DOHH2 (cell line): ENCODE measurements around the gene ITPR1.

ENCODE experiments used
- H3F3A ChIP-seq: fragments of 200-600 bp; sonication (generic), shearing (Covaris generic); 2 replicates; pipeline ENCODE4 v1.6.0; 2016; ENCODE audit warnings: antibody characterized with exemption, mild to moderate bottlenecking; ENCODE audit not compliant: control insufficient read depth, insufficient read depth
- H3K27ac ChIP-seq: fragments of 200-600 bp; sonication (generic); 2 replicates; pipeline ENCODE4 v1.5.1; 2014; ENCODE audit warnings: low read depth, mild to moderate bottlenecking, low read length, moderate library complexity
- H3K27me3 ChIP-seq: fragments of 200-600 bp; sonication (generic); 2 replicates; pipeline ENCODE4 v1.6.1; 2014; ENCODE audit warnings: mild to moderate bottlenecking, low read length, mixed read lengths; ENCODE audit not compliant: control insufficient read depth
- H3K36me3 ChIP-seq: fragments of 200-600 bp; sonication (generic); 2 replicates; pipeline ENCODE4 v1.6.1; 2014; ENCODE audit warnings: mild to moderate bottlenecking, low read length, moderate library complexity, mixed read lengths; ENCODE audit not compliant: control insufficient read depth
- H3K4me1 ChIP-seq: fragments of 200-600 bp; sonication (generic); 2 replicates; pipeline ENCODE4 v1.6.1; 2014; ENCODE audit warnings: mild to moderate bottlenecking, low read length, mixed read lengths; ENCODE audit not compliant: control insufficient read depth
- H3K4me2 ChIP-seq: fragments of 200-600 bp; sonication (generic); 2 replicates; pipeline ENCODE4 v1.6.0; 2014; ENCODE audit warnings: mild to moderate bottlenecking, low read length, moderate library complexity
- H3K4me3 ChIP-seq: fragments of 200-600 bp; sonication (generic); 2 replicates; pipeline ENCODE4 v1.5.1; 2014; ENCODE audit warnings: mild to moderate bottlenecking, low read length, mixed read lengths
- H3K79me2 ChIP-seq: fragments of 200-600 bp; sonication (generic); 2 replicates; pipeline ENCODE4 v1.6.1; 2014; ENCODE audit warnings: mild to moderate bottlenecking, low read length, mixed read lengths; ENCODE audit not compliant: control insufficient read depth
- H3K9me2 ChIP-seq: fragments of 200-600 bp; sonication (generic); replicated peaks from 2 replicates; pipeline ENCODE4 v1.6.1; 2014; ENCODE audit warnings: mild to moderate bottlenecking, low read length, mixed read lengths; ENCODE audit not compliant: control insufficient read depth
- H3K9me3 ChIP-seq: fragments of 200-600 bp; sonication (generic); 2 replicates; pipeline ENCODE4 v1.6.1; 2014; ENCODE audit warnings: antibody characterized with exemption, low read length, mixed read lengths; ENCODE audit not compliant: control insufficient read depth, insufficient read depth
- H4K20me1 ChIP-seq: fragments of 200-600 bp; sonication (generic); 2 replicates; pipeline ENCODE4 v1.6.0; 2014; ENCODE audit warnings: low read depth, mild to moderate bottlenecking, antibody characterized with exemption, low read length, moderate library complexity; ENCODE audit not compliant: control insufficient read depth, insufficient read depth
- CTCF ChIP-seq: fragments of 200-600 bp; sonication (generic); IDR thresholded peaks from one replicate; pipeline ENCODE4 v1.5.1; 2014; ENCODE audit warnings: antibody characterized with exemption, mild to moderate bottlenecking, low read depth, low read length; ENCODE audit not compliant: poor library complexity, severe bottlenecking
- EZH2phosphoT487 ChIP-seq: fragments of 200-600 bp; sonication (generic); IDR thresholded peaks from 2 replicates; pipeline ENCODE4 v1.6.1; 2017; ENCODE audit warnings: borderline replicate concordance, mild to moderate bottlenecking, antibody characterized with exemption, low read length, moderate library complexity, mixed read lengths

ITPR1 gene

GRCh38 chr3:4758249-4758860 lies 265.2 kb downstream of the ITPR1 start:
- Histone ChIP-seq H4K20me1 (no peaks in the 10 kb centered on the region), H3K36me3 (no peaks in the 10 kb centered on the region), H3K9me2 (no peaks in the 10 kb centered on the region), H3K27ac (no peak overlapping the region), H3K4me1 (no peaks in the 10 kb centered on the region), H3K27me3 (no peaks in the 10 kb centered on the region), H3F3A (no peaks in the 10 kb centered on the region), H3K4me2 (no peak overlapping the region), H3K9me3 (no peaks in the 10 kb centered on the region), H3K4me3 (no peak overlapping the region), H3K79me2 (no peaks in the 10 kb centered on the region)
- TF ChIP-seq EZH2phosphoT487 = no peak
- TF ChIP-seq CTCF = no peak

- Histone ChIP-seq H3K27me3 (no peaks in the 10 kb centered on the region), H3K4me2 (no peak overlapping the region), H3K4me3 (no peak overlapping the region), H4K20me1 (no peaks in the 10 kb centered on the region), H3K79me2 (no peaks in the 10 kb centered on the region), H3K9me3 (no peaks in the 10 kb centered on the region), H3K9me2 (no peaks in the 10 kb centered on the region), H3F3A (no peaks in the 10 kb centered on the region), H3K36me3 (no peaks in the 10 kb centered on the region), H3K4me1 (no peaks in the 10 kb centered on the region), H3K27ac (no peak overlapping the region)
- no peak for TF ChIP-seq CTCF
- TF ChIP-seq EZH2phosphoT487 = no peak
Observed at GRCh38 chr3:4758957-4759656, 266.0 kb downstream of the ITPR1 start.

DNA sequence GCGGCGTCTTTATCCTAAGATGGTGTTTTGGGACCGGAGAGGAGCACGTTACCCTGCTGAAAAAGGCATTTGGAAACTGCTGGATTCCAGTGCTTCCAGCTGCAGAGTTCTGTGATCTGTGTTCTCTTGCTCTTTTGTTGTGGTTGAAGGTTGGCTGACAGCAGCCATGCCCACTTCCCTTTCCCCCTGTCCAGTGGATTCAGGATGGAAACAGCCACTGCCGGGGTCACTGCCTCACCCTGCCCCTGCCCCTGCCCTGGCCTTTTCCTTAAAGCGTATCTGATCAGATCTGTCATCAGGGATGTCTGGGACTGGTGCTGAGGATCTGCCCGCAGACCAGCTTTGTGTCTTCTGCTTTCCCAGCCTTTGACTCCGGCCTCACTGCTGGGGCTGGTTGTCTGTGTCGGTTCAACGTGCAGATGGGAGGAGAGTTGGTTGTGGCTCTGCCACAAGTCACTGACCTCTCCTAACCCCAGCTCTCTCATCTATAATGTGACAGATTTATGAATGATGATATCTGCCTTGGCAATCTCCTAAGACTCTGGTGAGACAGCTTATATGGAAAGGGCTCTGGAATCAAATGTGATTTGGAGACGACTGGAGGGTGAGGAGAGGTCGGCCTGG lies 266.7 kb downstream of the ITPR1 start:
- Histone ChIP-seq H3K27me3 (no peaks in the 10 kb centered on the region), H3K4me2 (no peak overlapping the region), H3K4me3 (no peak overlapping the region), H3K27ac (no peak overlapping the region), H3F3A (no peaks in the 10 kb centered on the region), H3K9me2 (no peaks in the 10 kb centered on the region), H3K4me1 (no peaks in the 10 kb centered on the region), H3K9me3 (no peaks in the 10 kb centered on the region), H3K36me3 (no peaks in the 10 kb centered on the region), H4K20me1 (no peaks in the 10 kb centered on the region), H3K79me2 (no peaks in the 10 kb centered on the region)
- TF ChIP-seq EZH2phosphoT487 (no peak), CTCF (no peak)
